DMS53 (cell line): ENCODE data around the gene KCNQ4.

Source experiments
- DNase-seq: peaks from one replicate; lab custom pipeline; 2025; lab: John Stamatoyannopoulos, UW

Gene KCNQ4

DNA sequence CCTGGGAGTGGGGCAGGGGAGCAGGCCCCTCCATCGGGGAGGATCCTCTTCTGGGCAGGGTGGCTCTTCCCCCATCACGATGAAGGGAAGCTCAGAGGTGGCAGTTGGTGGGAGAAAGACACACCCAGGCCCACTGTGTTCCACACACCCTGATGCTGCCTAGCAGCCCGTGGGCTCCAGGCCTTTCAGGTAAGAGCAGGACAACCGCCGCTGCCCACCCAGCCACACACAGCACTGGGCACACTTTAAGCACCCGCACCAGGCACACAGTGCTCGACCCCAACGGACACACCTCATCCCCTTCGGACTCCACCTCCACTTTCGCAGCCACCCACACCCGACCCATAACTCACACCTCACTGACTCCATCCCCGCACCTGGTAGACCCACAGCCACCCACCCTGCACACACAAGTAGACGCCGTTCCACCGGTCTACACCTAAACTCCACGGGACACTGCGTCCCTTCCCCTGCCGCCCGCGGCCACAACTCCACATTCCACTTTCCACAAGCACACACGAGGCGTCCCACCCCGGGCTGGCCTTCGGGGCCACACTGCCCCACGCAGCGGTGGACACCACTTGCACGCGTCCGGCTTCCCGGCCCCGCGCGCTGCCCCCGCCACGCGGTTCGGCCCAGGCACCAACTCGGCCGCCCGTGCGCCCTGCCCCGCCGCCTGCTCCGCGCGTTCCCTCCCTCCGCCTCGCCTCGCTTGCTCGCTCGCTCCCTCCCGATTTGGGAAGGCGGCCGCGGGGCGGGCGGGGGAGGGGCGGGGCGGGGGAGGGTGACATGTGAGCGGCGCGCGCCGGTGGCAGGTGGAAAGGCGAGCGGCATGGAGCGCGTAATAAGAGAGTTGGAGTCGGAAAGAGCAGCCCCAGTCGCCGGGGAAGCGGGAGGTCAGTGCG lies at the start of gene KCNQ4:
TSS of gene KCNQ4 (plus strand) at position 787 of the 905 bp plus-strand sequence. CDS start 307 bp downstream, outside the sequence.
- peak; percentile 70 for DNase-seq

DNA sequence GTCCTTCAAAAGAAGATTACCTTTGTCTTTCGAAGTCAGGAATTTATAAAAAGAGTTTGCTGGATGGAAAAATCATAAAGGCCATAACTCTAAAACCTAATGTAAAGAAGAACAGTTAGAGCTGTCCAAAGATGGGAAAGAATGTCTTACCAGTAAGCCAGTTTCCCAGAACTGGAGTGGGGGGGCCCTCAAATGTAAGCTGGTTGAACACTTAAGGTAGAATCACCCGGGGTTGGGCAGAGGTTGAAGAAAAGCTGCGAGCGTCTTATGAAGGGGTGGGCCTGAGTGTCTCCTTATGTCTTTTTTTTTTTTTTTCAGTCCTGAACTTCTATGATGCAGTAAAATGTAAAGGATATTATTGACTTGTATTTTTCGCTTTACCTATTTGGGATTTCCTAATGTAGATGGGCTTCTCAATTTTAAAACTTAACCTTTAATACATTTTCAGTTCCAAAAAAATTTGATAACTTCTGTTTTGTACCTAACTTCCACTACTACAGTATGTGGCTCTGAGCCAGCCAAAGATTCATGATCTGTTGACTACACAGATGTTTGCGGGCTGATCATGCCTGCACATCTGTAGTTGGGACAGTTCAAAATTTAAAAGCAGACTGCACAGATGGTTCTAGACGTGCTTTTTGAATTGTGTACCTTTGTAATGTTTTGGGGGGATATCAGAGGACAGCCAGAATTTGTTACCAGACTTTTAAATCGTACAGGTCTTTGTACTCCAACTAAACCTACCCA lies 48.5 kb upstream of the KCNQ4 start:
- no peak for DNase-seq

DNA sequence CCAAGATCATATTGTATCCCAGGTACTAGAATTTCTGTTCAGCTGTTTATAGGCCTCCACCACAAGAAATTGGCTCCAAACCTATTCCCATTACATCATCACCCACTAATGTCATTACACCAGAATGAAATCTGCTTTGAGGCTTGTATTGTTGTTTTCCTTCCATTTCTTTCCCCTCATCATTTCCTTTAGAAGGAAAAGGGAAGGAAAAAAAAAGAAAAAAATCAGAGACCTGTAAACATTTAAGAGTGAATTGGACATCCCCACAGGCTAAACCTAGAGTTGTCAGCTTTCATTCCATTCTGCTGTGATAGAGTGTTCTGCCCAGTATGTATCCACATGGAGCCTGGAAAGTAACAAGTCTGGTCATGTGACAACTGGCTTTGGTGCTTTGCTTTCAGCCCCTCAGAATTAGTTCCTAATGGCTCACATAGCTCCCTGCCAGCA lies 47.5 kb upstream of the KCNQ4 start:
- no peak for DNase-seq

- no peak for DNase-seq
These were observed 44.8 kb upstream of the KCNQ4 start for GRCh38 chr1:40738831-40739230.

- no peak for DNase-seq
These were observed 44.1 kb upstream of the KCNQ4 start for GRCh38 chr1:40739455-40740008.

DNA sequence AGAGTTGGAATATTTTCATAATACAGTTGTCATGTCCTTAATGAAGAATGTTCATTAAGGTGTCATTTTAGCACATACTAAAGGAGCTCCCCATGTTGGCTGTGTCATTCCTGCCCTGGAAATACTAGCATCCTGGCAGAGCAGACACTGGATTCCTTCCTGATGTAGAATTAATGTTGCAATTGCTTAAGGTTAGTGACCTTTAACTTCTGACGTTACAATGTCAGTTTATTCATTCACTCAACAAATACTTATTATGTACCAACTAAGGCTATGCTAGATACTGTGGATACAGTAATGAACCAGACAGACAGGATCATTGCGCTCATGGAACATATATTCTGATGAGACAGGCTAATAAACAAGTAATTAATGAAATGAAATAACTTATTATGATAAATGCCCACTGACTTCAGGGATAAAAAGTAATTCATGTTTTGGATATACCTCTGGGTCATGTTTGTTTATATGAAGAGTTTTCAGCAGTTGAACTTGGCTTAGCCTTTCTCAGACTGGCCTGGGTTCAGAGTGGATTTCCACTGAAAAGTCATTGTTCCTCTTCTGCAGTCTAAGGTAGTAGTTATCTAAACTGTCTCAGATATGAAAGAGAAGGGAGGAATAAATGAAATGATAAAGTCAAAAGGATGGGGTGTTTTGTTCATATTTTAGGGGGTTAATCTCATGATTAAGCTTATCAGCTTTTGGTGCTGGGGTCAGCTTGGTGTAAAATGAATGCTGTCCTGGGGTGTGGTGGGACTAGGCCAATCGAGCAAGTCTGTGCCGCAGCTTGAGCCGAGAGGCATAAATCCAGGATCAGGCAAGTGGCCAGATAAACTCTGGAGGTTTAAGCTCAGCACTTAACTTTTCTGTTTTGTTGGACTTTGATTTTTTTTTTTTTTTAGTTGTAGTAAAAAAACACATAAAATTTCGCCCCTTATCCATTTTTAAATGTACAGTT lies 43.3 kb upstream of the KCNQ4 start:
- no peak for DNase-seq

- DNase-seq = no peak
These were observed 42.4 kb upstream of the KCNQ4 start for GRCh38 chr1:40740997-40741736.

- no peak for DNase-seq
These were observed 41.1 kb upstream of the KCNQ4 start for GRCh38 chr1:40742363-40743061.

- no peak for DNase-seq
These were observed 40.1 kb upstream of the KCNQ4 start for GRCh38 chr1:40743452-40743851.

- DNase-seq = no peak
These were observed 39.7 kb upstream of the KCNQ4 start for GRCh38 chr1:40743860-40744259.

GRCh38 chr1:40745176-40745575 lies 38.4 kb upstream of the KCNQ4 start:
- no peak for DNase-seq

DNA sequence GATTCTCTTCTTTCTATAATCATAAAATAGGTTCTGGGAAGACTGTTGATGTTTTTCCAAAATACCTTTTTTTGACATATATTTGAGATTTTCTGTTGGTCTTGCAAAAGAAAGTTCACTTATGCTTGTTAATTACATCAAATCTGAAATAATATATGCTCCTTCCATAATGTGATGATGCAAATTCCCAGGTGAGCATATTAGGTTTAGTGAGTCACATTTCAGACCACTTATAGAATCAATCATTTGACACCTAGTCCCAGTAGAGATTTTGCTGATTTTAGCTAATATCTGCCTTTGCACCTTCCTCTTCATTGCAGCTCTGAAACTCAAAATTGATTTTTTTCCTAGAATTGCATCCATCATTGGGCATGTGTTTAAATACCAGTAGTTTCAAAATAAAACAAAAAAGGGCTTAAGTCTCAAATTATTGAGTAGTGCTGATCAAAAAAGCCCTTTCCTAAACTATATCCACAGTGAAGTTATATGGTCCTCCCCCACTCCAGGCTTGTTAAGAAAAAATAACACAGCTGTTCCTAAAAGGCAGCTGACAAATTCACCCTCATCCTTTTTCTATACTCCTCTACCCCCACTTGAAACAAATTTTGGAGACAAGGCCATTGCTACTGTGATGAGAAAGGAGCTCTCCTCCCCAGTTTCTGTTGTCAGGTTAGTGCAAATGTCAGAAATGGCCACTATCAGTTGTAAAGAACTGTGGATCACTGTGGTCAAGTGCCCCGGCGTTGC lies 37.1 kb upstream of the KCNQ4 start:
- DNase-seq = no peak

DNA sequence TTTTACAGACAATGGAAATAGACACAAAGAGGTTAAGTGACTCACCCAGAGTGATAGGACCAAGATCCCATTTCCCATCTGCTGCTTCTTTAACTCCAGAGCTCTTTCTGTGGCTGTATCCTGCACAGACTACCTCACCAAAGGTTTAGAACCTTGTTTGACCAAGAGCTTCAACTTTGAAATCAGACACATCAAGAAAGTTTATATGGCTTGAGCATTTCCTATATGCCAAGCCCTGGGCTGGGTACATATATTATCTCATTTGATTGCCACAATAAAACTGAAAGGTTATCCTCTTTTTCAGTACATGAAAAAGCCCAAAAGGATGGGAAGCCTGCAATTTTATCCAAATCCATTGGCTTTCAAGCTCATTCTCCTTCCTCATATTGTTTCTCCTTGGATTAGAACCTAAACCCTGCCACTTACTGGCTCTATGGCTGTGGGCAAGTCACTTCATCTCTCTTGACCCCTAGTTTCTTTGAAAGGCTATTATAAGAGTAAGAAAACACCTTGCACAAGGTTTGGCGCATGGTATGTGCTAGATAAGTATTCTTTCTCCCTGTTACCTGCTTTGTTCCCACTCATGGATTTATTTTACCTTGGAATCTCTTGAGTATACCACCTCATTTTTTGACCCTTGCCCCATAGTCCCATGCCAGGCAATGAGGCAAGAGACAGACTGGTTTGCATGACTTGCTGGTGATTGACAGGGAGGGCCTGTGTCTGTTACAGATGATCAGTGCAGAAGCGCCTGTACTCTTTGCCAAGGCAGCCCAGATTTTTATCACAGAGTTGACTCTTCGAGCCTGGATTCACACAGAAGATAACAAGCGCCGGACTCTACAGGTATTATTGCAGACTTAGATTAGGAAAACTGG lies 34.5 kb upstream of the KCNQ4 start:
- no peak for DNase-seq

GRCh38 chr1:40749817-40750216 lies 33.8 kb upstream of the KCNQ4 start:
- DNase-seq = peak; percentile 51

DNA sequence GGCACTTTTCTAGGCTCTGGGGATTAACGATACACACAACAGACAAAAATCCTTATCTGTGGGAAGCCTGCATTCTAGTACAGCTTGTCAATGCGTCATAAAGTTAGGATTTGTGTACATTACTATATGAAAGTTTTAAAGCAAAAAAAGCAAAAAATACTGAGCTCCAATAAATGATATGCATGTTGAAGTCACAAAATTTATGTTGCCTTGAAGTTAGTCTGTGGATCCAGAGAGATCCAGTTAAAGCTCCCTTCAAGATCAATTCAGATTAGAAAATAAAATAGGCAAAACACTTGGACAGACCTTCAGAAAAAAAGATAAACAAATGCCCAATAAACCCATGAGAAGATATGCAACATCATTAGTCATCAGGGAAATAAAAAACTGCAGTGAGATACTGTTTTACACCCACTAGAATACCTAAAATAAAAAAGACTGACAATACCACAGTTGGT lies 33.1 kb upstream of the KCNQ4 start:
- DNase-seq = no peak

DNA sequence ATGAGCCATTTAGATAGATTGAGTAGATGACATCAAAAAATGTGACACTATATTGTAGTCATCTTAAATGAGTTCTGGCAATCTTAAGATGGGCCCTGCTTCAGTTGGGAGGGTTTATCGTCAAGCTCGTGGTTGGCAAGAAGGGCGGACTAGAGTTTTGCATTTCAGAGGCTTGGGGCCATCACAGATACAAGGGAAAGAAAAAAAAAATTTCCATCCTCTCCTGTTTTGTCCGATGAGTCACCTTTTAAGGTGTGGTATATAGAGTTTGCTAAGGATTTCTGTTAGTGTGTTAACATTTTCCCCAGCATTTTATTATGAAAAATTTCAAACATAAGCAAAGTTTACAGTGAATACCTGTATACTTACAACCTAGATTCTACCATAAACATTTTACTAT lies 31.8 kb upstream of the KCNQ4 start:
- no peak for DNase-seq

DNA sequence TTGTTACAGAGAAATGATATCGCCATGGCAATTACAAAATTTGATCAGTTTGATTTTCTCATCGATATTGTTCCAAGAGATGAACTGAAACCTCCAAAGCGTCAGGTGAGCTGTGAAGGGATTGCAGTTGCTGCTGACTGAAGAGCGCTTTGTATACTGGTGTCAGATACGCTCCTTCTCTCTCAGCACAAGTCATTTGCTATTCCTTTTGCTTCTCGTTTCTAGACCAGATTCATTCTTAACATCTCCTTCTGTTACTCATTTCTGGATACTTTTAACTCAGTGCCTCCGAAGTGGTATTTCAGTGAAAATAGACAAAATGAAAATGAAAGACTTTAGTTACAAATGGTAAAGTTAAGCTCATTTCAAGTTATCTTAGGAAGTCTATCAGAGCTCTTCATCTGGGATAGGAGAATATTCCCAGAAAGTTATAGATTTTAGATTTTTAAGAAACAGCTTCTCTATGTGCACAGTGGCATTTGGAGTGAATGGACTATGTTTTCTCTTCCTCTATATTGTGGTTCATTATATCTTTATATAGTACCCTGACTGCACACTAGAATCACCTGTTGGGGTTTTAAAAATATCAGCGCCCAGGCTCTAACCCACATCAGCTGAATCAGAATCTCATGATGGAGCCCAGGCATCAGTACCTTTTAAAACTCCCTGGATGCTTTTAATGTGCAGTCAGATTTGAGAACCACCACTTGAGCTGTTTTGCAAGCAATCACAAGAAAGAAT lies 30.3 kb upstream of the KCNQ4 start:
- DNase-seq = no peak

GRCh38 chr1:40754201-40754600 lies 29.4 kb upstream of the KCNQ4 start:
- no peak for DNase-seq
